ENCODE data around the gene ZBTB20. TPM values are rescaled to one million over a fixed set of nuclear protein-coding genes. Genes with fewer than 3 reads are reported as not detected.

Gene ZBTB20
- polyA plus RNA-seq, 1 of the 3 experiments (the other 2 are of a cell fraction) = 0.43 TPM

DNA sequence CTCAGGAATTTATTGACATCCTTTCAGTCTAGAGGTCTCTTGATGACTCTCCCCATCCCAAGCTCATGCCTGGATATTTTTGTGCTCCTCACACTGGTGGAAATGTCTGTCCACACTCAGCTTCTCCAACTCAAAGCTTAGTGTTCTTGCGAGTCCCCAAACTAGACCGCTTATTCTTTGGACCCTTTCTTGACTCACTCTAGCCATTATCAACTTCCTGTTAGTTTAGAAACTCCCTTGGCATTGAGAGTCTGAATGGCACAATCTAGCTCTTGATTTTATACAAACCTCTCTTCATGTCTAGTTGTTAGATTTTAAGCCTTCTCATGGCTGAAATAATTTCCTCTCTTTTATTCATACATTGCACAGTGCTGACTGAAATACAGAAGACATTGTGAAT, 833.7 kb downstream of the ZBTB20 start:
- TF ChIP-seq RXRA (IDR thresholded peaks at IDR 0.05; ENCODE audit: borderline replicate concordance, low read depth) = no peak
- TF ChIP-seq, protein P1, sequence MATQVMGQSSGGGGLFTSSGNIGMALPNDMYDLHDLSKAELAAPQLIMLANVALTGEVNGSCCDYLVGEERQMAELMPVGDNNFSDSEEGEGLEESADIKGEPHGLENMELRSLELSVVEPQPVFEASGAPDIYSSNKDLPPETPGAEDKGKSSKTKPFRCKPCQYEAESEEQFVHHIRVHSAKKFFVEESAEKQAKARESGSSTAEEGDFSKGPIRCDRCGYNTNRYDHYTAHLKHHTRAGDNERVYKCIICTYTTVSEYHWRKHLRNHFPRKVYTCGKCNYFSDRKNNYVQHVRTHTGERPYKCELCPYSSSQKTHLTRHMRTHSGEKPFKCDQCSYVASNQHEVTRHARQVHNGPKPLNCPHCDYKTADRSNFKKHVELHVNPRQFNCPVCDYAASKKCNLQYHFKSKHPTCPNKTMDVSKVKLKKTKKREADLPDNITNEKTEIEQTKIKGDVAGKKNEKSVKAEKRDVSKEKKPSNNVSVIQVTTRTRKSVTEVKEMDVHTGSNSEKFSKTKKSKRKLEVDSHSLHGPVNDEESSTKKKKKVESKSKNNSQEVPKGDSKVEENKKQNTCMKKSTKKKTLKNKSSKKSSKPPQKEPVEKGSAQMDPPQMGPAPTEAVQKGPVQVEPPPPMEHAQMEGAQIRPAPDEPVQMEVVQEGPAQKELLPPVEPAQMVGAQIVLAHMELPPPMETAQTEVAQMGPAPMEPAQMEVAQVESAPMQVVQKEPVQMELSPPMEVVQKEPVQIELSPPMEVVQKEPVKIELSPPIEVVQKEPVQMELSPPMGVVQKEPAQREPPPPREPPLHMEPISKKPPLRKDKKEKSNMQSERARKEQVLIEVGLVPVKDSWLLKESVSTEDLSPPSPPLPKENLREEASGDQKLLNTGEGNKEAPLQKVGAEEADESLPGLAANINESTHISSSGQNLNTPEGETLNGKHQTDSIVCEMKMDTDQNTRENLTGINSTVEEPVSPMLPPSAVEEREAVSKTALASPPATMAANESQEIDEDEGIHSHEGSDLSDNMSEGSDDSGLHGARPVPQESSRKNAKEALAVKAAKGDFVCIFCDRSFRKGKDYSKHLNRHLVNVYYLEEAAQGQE (IDR thresholded peaks at IDR 0.05; ENCODE audit: low read depth, low read length) = no peak
- TF ChIP-seq FOXM1 (IDR thresholded peaks at IDR 0.05; ENCODE audit: low read depth) = no peak
- TF ChIP-seq YY1 (IDR thresholded peaks at IDR 0.05; ENCODE audit: low read depth) = no peak
- TF ChIP-seq, protein P2, sequence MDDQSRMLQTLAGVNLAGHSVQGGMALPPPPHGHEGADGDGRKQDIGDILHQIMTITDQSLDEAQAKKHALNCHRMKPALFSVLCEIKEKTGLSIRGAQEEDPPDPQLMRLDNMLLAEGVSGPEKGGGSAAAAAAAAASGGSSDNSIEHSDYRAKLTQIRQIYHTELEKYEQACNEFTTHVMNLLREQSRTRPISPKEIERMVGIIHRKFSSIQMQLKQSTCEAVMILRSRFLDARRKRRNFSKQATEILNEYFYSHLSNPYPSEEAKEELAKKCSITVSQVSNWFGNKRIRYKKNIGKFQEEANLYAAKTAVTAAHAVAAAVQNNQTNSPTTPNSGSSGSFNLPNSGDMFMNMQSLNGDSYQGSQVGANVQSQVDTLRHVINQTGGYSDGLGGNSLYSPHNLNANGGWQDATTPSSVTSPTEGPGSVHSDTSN (IDR thresholded peaks at IDR 0.05) = no peak
- no peak for TF ChIP-seq MEF2A (IDR thresholded peaks at IDR 0.05; ENCODE audit: borderline replicate concordance, low read depth)
- TF ChIP-seq SIN3A (IDR thresholded peaks at IDR 0.05; ENCODE audit: borderline replicate concordance, low read depth, low read length) = no peak
- TF ChIP-seq FOSL2 (IDR thresholded peaks at IDR 0.05; ENCODE audit: borderline replicate concordance, low read depth) = no peak
- Histone ChIP-seq H3K4me2 (no peak overlapping the region), H4K20me1 (ENCODE audit: insufficient read depth) (no peaks in the 10 kb centered on the region), H3K9me3 (no peaks in the 10 kb centered on the region), H3K27ac (ENCODE audit: low read depth in 2 of 2, low read length in 1 of 2) (no peak overlapping the region), H3K36me3 (replicated peaks in 1 of 2; ENCODE audit: control insufficient read depth in 1 of 2, insufficient read depth in 2 of 2, low read length in 1 of 2) (peaks cover 0 to 2% of the 10 kb centered on the region in 2 experiments), H3K27me3 (ENCODE audit: insufficient read depth) (no peaks in the 10 kb centered on the region), H3K9ac (no peak overlapping the region), H3K4me1 (ENCODE audit: control insufficient read depth in 1 of 2, insufficient read depth in 2 of 2, low read depth in 1 of 2, low read length in 1 of 2) (no peaks in the 10 kb centered on the region), H3K4me3 (ENCODE audit: low read depth in 2 of 2, low read length in 1 of 2) (no peak overlapping the region), H3F3A (replicated peaks; ENCODE audit: insufficient read depth) (no peaks in the 10 kb centered on the region), H3K79me2 (ENCODE audit: insufficient read depth) (no peaks in the 10 kb centered on the region), H3K9me2 (no peaks in the 10 kb centered on the region), H2AFZ (ENCODE audit: low read depth) (no peak overlapping the region)
- ChIA-PET POLR2A (no interaction called here), CTCF (interaction anchor here (0.8 to 1.1 kb wide), 3 partner anchors 14 to 23 kb away, joined by 3 to 4 read pairs (median 3); no protein-coding TSS in a partner anchor)
- 100% methylated on average over 2 of the region's 2 CpGs for WGBS (ENCODE audit: low lambda C conversion rate)
- no peak for DNase-seq

DNA sequence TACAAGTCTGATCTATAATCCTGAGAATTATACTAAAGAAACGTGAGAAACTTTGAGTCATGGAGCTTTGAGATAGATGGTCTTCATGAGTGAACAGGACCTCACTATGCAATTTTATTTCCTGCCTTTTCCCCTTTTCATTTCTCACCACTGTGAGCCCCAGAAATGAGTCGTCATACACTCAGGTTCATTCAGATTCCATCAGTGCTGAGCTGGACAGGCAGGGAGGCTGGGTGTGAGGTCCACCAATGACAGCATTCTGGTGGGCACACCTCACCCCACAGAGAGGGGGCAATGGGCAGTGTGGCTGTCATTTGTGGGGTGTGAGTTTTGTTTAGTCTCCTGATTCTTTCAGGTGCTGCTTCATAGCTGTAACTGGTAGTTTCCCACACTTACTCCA, 836.4 kb downstream of the ZBTB20 start:
- no peaks in the 10 kb centered on the region for H3K36me3 ChIP-seq (replicated peaks in 1 of 2; ENCODE audit: control insufficient read depth in 1 of 2, insufficient read depth in 2 of 2, low read length in 1 of 2)
- ChIA-PET POLR2A (no interaction called here), CTCF (interaction anchor here (1.0 to 2.2 kb wide), 2 partner anchors 20 to 108 kb away, joined by 3 to 9 read pairs; no protein-coding TSS in a partner anchor)
- H3K9ac ChIP-seq = no peak overlapping the region
- no peaks in the 10 kb centered on the region for H3K4me1 ChIP-seq (ENCODE audit: control insufficient read depth in 1 of 2, insufficient read depth in 2 of 2, low read depth in 1 of 2, low read length in 1 of 2)
- no peaks in the 10 kb centered on the region for H3K79me2 ChIP-seq (ENCODE audit: insufficient read depth)
- H3K27me3 ChIP-seq (ENCODE audit: insufficient read depth) = peaks cover 6% of the 10 kb centered on the region; the same call in 1 of the 2 replicates
- H3F3A ChIP-seq (replicated peaks; ENCODE audit: insufficient read depth) = no peaks in the 10 kb centered on the region
- H2AFZ ChIP-seq (ENCODE audit: low read depth) = no peak overlapping the region
- no peaks in the 10 kb centered on the region for H4K20me1 ChIP-seq (ENCODE audit: insufficient read depth)
- no peak overlapping the region for H3K4me3 ChIP-seq (ENCODE audit: low read depth in 2 of 2, low read length in 1 of 2)
- H3K27ac ChIP-seq (ENCODE audit: low read depth in 2 of 2, low read length in 1 of 2) = no peak overlapping the region
- no peaks in the 10 kb centered on the region for H3K9me2 ChIP-seq
- no peak for DNase-seq
- no peak overlapping the region for H3K4me2 ChIP-seq
- TF ChIP-seq RFX5 (IDR thresholded peaks at IDR 0.05; ENCODE audit: low read length) (no peak), FOXM1 (IDR thresholded peaks at IDR 0.05; ENCODE audit: low read depth) (no peak), EZH2phosphoT487 (IDR thresholded peaks at IDR 0.05; ENCODE audit: borderline replicate concordance, low read depth) (no peak), TAF1 (IDR thresholded peaks at IDR 0.05; ENCODE audit: borderline replicate concordance, low read depth, low read length) (no peak), FOXJ3 (CRISPR knock-in tag; IDR thresholded peaks at IDR 0.05) (no peak), SIN3A (IDR thresholded peaks at IDR 0.05; ENCODE audit: borderline replicate concordance, low read depth, low read length) (no peak), TCF12 (IDR thresholded peaks at IDR 0.05) (no peak)
- TF ChIP-seq, protein P3, sequence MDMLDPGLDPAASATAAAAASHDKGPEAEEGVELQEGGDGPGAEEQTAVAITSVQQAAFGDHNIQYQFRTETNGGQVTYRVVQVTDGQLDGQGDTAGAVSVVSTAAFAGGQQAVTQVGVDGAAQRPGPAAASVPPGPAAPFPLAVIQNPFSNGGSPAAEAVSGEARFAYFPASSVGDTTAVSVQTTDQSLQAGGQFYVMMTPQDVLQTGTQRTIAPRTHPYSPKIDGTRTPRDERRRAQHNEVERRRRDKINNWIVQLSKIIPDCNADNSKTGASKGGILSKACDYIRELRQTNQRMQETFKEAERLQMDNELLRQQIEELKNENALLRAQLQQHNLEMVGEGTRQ (IDR thresholded peaks at IDR 0.05; ENCODE audit: borderline replicate concordance, low read depth, low read length) = no peak
- TF ChIP-seq, protein P1 (IDR thresholded peaks at IDR 0.05; ENCODE audit: low read depth, low read length) = no peak
- 68% methylated on average over 2 of the region's 2 CpGs for WGBS (ENCODE audit: low lambda C conversion rate)
- no peaks in the 10 kb centered on the region for H3K9me3 ChIP-seq

Data from SK-N-SH (cell line).